Naive thymus-derived CD4-positive, alpha-beta T cell (primary cell): Measurements from ENCODE around the gene PTPRM. TPM values are rescaled to one million over a fixed set of nuclear protein-coding genes. Genes with fewer than 3 reads are reported as not detected.

Source experiments
- ATAC-seq: fragments of 150-1000 bp; cut with Tn5 transposase; 2 replicates; pipeline ENCODE4 v1.10.0; 2021; ENCODE audit warnings: mild to moderate bottlenecking, moderate library complexity
- CTCF ChIA-PET: fragments of 350-600 bp; sonication (Branson Sonifier 250); formaldehyde crosslinking; loops from one replicate; lab custom pipeline; 2021; ENCODE audit warnings: antibody characterized with exemption; lab: Charles Lee
- POLR2A ChIA-PET: fragments of 350-600 bp; sonication (Branson Sonifier 250); formaldehyde crosslinking; loops from one replicate; lab custom pipeline; 2021; ENCODE audit warnings: antibody characterized with exemption, inconsistent platforms; lab: Charles Lee
- DNase-seq, 9 donors: peaks; one replicate each; pipeline versions ENCODE4 v3.0.0 to v3.0.0-alpha.2; 2020 to 2022; ENCODE audit warnings: mixed read lengths in 1 of 9
- H3K27ac ChIP-seq: one replicate; pipeline ENCODE4 v1.7.0; 2013; ENCODE audit warnings: mild to moderate bottlenecking, low read depth, low read length, moderate library complexity
- H3K27me3 ChIP-seq, 2 donors: one replicate each; pipeline ENCODE4 v1.7.0; 2013; ENCODE audit warnings: low read length in 2 of 2, mild to moderate bottlenecking in 2 of 2, moderate library complexity in 2 of 2; ENCODE audit not compliant: control insufficient read depth in 2 of 2, insufficient read depth in 2 of 2
- H3K36me3 ChIP-seq, 3 experiments: 1 replicate in 2 of 3; 2 replicates in 1 of 3; pipeline ENCODE4 v1.7.0; 2013; ENCODE audit warnings: low read length in 3 of 3, mild to moderate bottlenecking in 3 of 3, moderate library complexity in 1 of 3; ENCODE audit not compliant: insufficient read depth in 3 of 3, control insufficient read depth in 2 of 3
- H3K4me1 ChIP-seq, 2 donors: one replicate each; pipeline ENCODE4 v1.7.0; 2013; ENCODE audit warnings: low read length in 2 of 2, mild to moderate bottlenecking in 2 of 2, moderate library complexity in 1 of 2; ENCODE audit not compliant: control insufficient read depth in 2 of 2, insufficient read depth in 2 of 2
- H3K4me3 ChIP-seq: 2 replicates; pipeline ENCODE4 v1.7.0; 2013; ENCODE audit warnings: mild to moderate bottlenecking, low read length
- H3K9me3 ChIP-seq, 3 experiments: 1 replicate in 2 of 3; 2 replicates in 1 of 3; pipeline ENCODE4 v1.7.0; 2013; ENCODE audit warnings: low read length in 3 of 3; ENCODE audit not compliant: control insufficient read depth in 2 of 3
- H3K27ac Mint-ChIP-seq, 9 donors: one replicate each; pipeline ENCODE4 v1.8.0; 2020 to 2022; ENCODE audit warnings: mixed read lengths in 9 of 9, mild to moderate bottlenecking in 8 of 9, moderate library complexity in 5 of 9, inconsistent platforms in 2 of 9
- H3K27me3 Mint-ChIP-seq, 5 donors: one replicate each; pipeline ENCODE4 v1.8.0; 2021 to 2022; ENCODE audit warnings: mixed read lengths in 5 of 5, mild to moderate bottlenecking in 1 of 5
- H3K36me3 Mint-ChIP-seq, 5 donors: one replicate each; pipeline ENCODE4 v1.8.0; 2020 to 2022; ENCODE audit warnings: mixed read lengths in 5 of 5, mild to moderate bottlenecking in 3 of 5, inconsistent platforms in 1 of 5
- H3K4me1 Mint-ChIP-seq, 7 donors: one replicate each; pipeline ENCODE4 v1.8.0; 2020 to 2022; ENCODE audit warnings: mixed read lengths in 7 of 7, mild to moderate bottlenecking in 3 of 7, inconsistent platforms in 1 of 7
- H3K4me3 Mint-ChIP-seq, 10 donors: one replicate each; pipeline ENCODE4 v1.8.0; 2020 to 2022; ENCODE audit warnings: mild to moderate bottlenecking in 10 of 10, mixed read lengths in 10 of 10, moderate library complexity in 6 of 10, inconsistent platforms in 2 of 10
- H3K9me3 Mint-ChIP-seq, 11 donors: one replicate each; pipeline ENCODE4 v1.8.0; 2020 to 2022; ENCODE audit warnings: mixed read lengths in 11 of 11, mild to moderate bottlenecking in 4 of 11, inconsistent platforms in 1 of 11, moderate library complexity in 1 of 11
- intact Hi-C, 2 donors: fragments of 100-400 bp; cut with micrococcal nuclease; formaldehyde crosslinking; loops; one replicate each; pipeline ENCODE4 v1.15.1; 2023
- polyA plus RNA-seq, 2 donors: library from polyadenylated mRNA; unstranded; fragments of 300-500 nt; fragmentation: Illumina TruSeq; gene quantifications; one replicate each; pipeline ENCODE4 v1.2.3, GENCODE V29; 2021
- total RNA-seq, 6 experiments: library from RNA in 5 of 6; stranded (reverse) in 5 of 6; gene quantifications; 1 replicate in 5 of 6; 2 replicates in 1 of 6; pipeline ENCODE4 v1.2.3 and lab custom pipeline; 2021 to 2026

Gene PTPRM
- total and polyA plus RNA-seq, 7 experiments from 2014 or later, result 3.8 to 21.2 (median 8.4) TPM

GRCh38 chr18:7789856-7790552, 222.9 kb downstream of the PTPRM start:
- Histone ChIP-seq H3K4me3 (no peak overlapping the region), H3K9me3 (no peaks in the 10 kb centered on the region), H3K36me3 (no peaks in the 10 kb centered on the region), H3K27me3 (no peaks in the 10 kb centered on the region), H3K27ac (no peak overlapping the region), H3K4me1 (no peaks in the 10 kb centered on the region)
- Mint-ChIP-seq H3K27ac (no peak overlapping the region), H3K9me3 (peaks cover 0 to 4% (median 0%) of the 10 kb centered on the region in 11 donors), H3K27me3 (no peaks in the 10 kb centered on the region), H3K4me1 (no peaks in the 10 kb centered on the region), H3K36me3 (no peaks in the 10 kb centered on the region), H3K4me3 (no peak overlapping the region)
- ATAC-seq (no peak), DNase-seq (no peak)
- ChIA-PET POLR2A (no interaction called here), CTCF (no interaction called here)
- intact Hi-C loops, result no loop called here

GRCh38 chr18:7793100-7793499, 226.0 kb downstream of the PTPRM start:
- H3K27ac Mint-ChIP-seq, result no peak overlapping the region

GRCh38 chr18:7803956-7804469, 236.9 kb downstream of the PTPRM start:
- no peaks in the 10 kb centered on the region for H3K27me3 Mint-ChIP-seq

More at GRCh38 chr18:7793100-7793499, 226.0 kb downstream of the PTPRM start:
- Histone ChIP-seq H3K9me3 (no peaks in the 10 kb centered on the region), H3K4me3 (no peak overlapping the region), H3K27me3 (no peaks in the 10 kb centered on the region), H3K36me3 (no peaks in the 10 kb centered on the region), H3K27ac (no peak overlapping the region), H3K4me1 (no peaks in the 10 kb centered on the region)
- Mint-ChIP-seq H3K27me3 (no peaks in the 10 kb centered on the region), H3K4me3 (no peak overlapping the region), H3K36me3 (no peaks in the 10 kb centered on the region), H3K4me1 (no peaks in the 10 kb centered on the region), H3K9me3 (peaks cover 0 to 3% (median 0%) of the 10 kb centered on the region in 11 donors)
- DNase-seq (no peak), ATAC-seq (no peak)
- ChIA-PET CTCF (no interaction called here), POLR2A (no interaction called here)
- intact Hi-C loops, result no loop called here

GRCh38 chr18:7805096-7805495, 238.0 kb downstream of the PTPRM start:
- Mint-ChIP-seq H3K36me3 (no peaks in the 10 kb centered on the region), H3K27me3 (no peaks in the 10 kb centered on the region)
- CTCF ChIA-PET, result no interaction called here

More at GRCh38 chr18:7803956-7804469, 236.9 kb downstream of the PTPRM start:
- ChIA-PET POLR2A (no interaction called here), CTCF (interaction anchor here (0.5 kb wide), 1 partner anchor 48 kb away, joined by 5 read pairs; no protein-coding TSS in a partner anchor)
- DNase-seq (no peak), ATAC-seq (no peak)
- H3K4me3 Mint-ChIP-seq, result no peak overlapping the region
- no peak overlapping the region for H3K4me3 ChIP-seq
- H3K27ac ChIP-seq, result no peak overlapping the region
- peaks cover 0 to 6% (median 0%) of the 10 kb centered on the region in 11 donors for H3K9me3 Mint-ChIP-seq
- no peaks in the 10 kb centered on the region for H3K27me3 ChIP-seq
- intact Hi-C loops, result no loop called here
- H3K36me3 Mint-ChIP-seq, result no peaks in the 10 kb centered on the region
- H3K27ac Mint-ChIP-seq, result no peak overlapping the region
- H3K9me3 ChIP-seq, result no peaks in the 10 kb centered on the region
- no peaks in the 10 kb centered on the region for H3K4me1 ChIP-seq
- no peaks in the 10 kb centered on the region for H3K36me3 ChIP-seq
- no peaks in the 10 kb centered on the region for H3K4me1 Mint-ChIP-seq

GRCh38 chr18:7805880-7806279, 238.8 kb downstream of the PTPRM start:
- no peaks in the 10 kb centered on the region for H3K36me3 ChIP-seq
- H3K4me1 ChIP-seq, result no peaks in the 10 kb centered on the region
- ATAC-seq, result no peak
- Mint-ChIP-seq H3K4me1 (no peaks in the 10 kb centered on the region), H3K36me3 (no peaks in the 10 kb centered on the region), H3K27me3 (no peaks in the 10 kb centered on the region), H3K27ac (no peak overlapping the region), H3K9me3 (peaks cover 0 to 10% (median 0%) of the 10 kb centered on the region in 11 donors), H3K4me3 (no peak overlapping the region)
- H3K27ac ChIP-seq, result no peak overlapping the region
- no peak for DNase-seq
- ChIA-PET POLR2A (no interaction called here), CTCF (no interaction called here)
- H3K9me3 ChIP-seq, result no peaks in the 10 kb centered on the region
- intact Hi-C loops, result no loop called here
- no peak overlapping the region for H3K4me3 ChIP-seq
- H3K27me3 ChIP-seq, result no peaks in the 10 kb centered on the region

More at GRCh38 chr18:7805096-7805495, 238.0 kb downstream of the PTPRM start:
- H3K27ac ChIP-seq, result no peak overlapping the region
- no peaks in the 10 kb centered on the region for H3K4me1 ChIP-seq
- DNase-seq (no peak), ATAC-seq (no peak)
- POLR2A ChIA-PET, result no interaction called here
- Mint-ChIP-seq H3K9me3 (peaks cover 0 to 10% (median 0%) of the 10 kb centered on the region in 11 donors), H3K4me3 (no peak overlapping the region), H3K4me1 (no peaks in the 10 kb centered on the region), H3K27ac (no peak overlapping the region)
- no peaks in the 10 kb centered on the region for H3K9me3 ChIP-seq
- H3K36me3 ChIP-seq, result no peaks in the 10 kb centered on the region
- H3K27me3 ChIP-seq, result no peaks in the 10 kb centered on the region
- H3K4me3 ChIP-seq, result no peak overlapping the region
- intact Hi-C loops, result no loop called here

- Histone ChIP-seq H3K36me3 (no peaks in the 10 kb centered on the region), H3K9me3 (peaks cover 0 to 5% (median 0%) of the 10 kb centered on the region in 3 experiments), H3K4me3 (no peak overlapping the region), H3K27me3 (no peaks in the 10 kb centered on the region), H3K27ac (no peak overlapping the region), H3K4me1 (no peaks in the 10 kb centered on the region)
- intact Hi-C loops, result no loop called here
- Mint-ChIP-seq H3K36me3 (no peaks in the 10 kb centered on the region), H3K9me3 (peaks cover 0 to 12% (median 1%) of the 10 kb centered on the region in 11 donors), H3K27ac (no peak overlapping the region), H3K4me1 (no peaks in the 10 kb centered on the region), H3K27me3 (no peaks in the 10 kb centered on the region), H3K4me3 (no peak overlapping the region)
- ChIA-PET CTCF (no interaction called here), POLR2A (no interaction called here)
- DNase-seq (no peak), ATAC-seq (no peak)
Observed at GRCh38 chr18:7807936-7808453, 240.9 kb downstream of the PTPRM start.
